T-helper 22 cell (primary cell): ENCODE results near the gene FASN.

Source experiments
- DNase-seq: peaks from one replicate; pipeline ENCODE4 v3.0.0-alpha.2; 2020; ENCODE audit warnings: low read depth

The FASN gene

DNA sequence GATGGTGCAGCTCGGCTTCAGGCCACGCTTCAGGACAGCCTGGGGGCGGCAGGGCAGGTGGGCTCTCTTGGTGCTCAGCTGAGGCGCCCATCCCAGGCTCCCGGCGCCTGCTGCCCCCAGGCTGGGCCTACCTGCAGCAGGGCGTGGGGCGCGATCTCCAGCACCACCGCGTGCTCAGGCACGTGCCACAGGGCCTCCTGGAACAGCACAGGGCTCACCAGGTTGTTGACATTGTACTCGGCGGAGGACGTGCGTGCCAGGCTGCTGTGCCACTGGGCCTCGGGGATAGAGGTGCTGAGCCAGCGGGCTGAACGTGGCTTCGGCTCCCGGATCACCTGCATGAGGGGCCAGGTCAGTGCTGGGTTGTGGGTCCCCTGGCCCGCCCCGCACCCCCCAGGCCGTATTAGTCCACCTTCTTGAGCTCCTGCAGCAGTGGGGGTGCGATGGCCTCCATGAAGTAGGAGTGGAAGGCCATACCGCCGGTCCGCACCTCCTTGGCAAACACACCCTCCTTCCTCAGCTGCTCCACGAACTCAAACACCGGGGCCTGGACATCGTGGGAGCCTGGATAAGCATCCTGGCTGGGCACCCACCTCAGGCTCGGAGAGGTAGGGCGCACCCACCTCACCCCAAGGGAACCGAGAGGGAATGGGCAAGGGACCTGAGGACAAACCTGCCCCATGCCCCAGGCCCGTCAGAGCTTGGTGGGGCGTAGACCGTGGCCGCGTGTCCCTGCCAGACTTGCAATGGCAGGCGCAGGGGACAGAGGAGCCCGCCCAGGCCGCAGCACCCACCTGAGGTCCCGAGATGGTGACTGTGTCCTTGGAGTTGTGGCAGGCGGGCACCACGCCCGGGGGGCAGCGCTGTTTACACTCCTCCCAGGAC lies 9.0 kb downstream of the FASN start:
- no peak for DNase-seq

DNA sequence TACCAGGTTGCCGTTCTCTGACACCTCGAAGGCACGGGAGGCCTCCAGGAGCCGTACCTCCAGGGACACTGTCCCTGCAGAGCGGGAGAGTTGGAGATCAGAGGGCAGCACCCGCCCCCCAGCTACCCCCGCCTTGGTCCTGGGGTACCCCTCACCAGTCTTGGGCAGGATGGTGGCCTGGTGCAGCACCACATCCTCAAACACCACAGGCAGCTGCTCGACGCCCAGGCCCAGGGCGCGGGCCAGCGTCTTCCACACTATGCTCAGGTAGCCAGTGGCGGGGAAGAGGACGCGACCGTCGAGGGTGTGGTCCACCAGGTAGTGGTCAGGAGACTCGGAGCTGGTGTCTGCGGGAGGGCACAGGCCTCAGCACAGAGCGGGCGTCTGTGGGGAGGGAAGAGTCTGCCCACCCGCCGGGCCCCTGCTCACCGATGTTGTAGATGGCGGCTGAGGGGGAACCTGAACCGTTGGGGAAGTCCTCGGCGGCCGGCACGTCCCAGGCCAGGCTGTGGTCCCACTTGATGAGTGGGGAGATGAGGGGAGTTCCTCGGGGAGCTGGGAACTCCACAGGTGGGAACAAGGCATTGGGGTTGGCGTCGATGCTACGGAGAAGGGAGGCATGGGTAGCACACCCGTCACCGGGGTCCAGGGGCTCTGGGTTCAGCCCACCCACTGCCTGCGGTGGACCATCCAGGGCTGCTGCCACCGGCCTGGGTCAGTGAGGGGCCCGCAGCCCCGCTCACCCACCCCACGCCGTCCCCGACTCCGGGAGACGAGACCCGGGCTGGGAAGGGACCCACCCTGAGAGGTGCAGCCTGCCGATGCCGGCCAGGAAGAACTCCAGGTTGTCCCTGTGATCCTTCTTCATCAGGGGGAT lies 9.8 kb downstream of the FASN start:
- DNase-seq: no peak

DNA sequence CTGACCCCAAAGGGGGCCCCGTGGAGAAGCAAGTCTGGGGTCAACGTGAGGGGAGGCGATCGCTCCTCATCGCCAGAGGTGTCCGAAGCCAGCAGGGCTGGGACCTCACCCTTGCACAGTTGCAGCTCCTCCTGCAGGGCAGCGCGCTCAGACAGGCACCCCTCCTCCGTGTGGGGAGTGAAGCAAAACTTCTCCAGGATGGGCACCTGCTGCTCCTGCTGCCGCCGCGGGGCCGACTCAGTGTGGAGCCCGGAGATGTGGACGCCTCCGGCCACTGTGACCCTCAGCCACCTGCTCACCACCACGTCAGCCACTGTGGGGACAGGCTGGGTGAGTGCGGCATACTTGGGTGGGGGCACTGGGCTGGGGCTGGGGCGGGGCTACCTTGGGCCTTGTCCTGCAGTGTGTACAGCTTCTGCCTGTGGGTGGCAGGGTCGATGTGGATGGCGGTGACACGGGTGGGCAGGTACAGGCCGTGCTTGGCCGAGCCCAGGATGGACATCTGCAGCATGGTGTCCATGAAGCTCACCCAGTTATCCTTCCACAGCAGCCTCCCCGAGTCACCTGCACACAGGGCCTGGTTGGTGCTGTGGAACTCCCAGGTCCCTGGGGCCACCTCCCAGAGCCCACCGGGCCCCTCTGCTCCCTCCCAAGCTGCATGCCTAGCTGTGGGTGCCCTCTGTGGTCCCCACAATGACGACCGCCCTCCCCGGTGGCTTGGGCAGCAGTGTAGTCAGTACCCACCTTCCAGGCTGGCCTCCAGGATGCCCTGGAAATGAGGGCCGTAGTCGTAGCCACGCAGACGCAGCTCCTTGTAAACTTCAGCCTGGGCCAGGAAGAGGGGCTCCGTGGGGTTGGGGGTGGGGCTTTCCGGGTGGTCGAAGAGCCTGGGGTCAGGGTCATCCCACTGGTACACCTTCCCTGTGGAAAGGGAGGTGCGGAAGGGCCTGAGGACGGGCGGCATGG lies 10.8 kb downstream of the FASN start:
- no peak for DNase-seq

DNA sequence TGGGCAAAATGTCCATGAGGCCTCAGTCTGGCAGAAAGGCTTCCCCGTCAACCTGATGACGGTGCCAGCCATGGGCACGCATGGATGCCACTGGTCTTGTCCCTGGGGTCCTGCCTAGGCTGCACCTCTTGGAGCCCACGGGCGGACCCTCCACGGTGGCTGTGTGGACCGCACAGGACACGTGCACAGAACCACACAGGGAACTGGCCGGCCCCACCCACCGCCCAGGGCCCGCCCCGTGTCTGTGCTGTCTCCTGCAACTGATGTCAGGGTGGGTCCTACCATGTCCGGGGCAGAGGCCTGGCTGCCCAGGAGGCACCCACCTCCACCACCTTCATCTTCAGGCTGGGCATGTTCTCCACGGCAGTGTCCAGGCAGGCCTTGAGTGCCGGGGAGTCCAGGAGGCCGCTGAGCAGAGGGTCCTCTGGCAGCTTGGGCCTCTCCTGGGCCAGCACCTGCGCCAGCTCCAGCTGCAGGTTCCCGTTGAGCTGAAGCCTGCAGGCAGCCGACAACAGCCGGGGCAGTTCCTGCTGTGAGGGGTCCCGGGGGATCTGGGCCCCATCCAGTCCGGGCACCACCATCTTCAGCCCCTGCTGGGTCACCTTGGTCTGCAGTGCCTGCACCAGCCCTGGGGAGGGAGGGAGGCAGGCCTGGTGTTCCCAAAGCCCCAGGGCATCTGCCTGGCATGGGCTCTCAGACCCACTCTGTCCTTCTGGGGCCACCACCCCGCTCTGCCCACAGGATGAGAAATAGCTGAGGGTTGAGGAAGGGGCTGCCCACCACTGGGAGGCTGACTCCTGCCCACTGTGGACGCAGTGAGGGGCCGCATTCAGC lies 11.9 kb downstream of the FASN start:
- no peak for DNase-seq

DNA sequence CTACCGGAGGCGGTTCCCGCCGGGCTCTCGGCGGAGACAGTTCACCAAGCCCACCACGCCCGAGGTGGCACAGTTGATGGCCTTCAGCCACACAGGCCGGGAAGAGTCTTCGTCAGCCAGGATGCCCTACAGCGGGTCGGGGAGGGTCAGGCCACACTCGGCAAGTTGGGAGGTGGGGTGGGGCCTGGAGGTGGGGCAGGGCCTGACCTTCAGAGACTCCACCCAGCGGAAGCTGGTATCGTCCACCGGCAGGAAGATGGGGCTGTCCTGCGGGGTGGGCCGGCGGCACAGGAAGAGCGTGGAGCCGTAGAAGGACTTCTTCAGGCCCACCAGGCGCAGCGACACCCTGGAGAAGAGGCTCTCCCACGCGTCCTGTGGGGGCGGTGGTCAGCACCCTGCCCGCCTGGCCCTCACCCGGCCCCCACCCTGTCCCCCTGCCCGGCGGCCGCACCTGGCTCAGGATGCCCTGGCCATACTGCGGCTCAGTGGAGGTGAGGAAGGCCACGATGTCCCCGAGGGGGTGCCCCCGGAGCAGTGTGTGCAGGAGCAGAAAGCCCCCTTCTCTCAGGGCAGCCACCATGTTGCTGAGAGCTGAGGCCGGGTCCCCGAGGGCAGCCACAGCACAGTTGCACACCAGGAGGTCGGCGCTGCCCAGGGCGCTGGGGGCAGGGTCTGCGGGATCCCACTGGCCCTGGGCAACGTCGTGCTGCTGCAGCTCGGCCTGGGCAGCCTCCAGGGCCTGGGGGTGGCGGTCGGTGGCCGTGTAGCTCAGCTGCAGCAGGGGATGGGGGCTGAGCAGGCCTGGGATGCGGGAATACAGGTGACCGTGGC lies 12.8 kb downstream of the FASN start:
- DNase-seq: no peak

DNA sequence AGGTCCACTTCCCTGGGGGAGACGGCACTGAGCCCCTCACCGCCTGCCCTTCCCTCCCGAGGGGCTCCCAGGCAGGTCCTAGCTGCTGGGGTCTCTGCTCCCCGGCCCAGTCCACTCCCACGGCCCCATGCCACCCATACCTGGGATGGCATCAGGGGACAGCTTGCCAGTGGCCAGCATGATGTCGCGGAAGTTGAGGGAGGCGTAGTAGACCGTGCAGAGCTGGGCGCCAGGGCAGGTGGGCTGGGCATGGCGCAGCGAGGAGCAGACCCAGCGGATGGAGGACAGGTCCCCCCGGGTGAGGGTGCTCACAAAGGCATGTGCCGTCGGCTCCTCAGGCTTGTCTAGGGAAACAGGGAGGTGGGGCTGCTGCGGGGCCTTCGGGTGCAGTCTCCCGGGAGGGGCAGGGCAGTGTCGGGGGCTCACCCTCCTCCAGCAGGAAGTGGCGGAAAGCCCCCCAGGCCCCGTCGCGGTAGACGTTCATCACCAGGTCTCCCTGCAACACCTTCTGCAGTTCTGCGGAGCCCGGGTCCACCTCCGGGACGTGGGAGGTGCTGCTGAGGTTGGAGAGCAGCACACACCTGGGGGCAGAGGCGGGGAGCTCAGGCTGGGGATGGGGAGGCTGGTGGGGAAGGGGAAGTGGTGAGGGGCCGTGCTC lies 13.5 kb downstream of the FASN start:
- no peak for DNase-seq

DNA sequence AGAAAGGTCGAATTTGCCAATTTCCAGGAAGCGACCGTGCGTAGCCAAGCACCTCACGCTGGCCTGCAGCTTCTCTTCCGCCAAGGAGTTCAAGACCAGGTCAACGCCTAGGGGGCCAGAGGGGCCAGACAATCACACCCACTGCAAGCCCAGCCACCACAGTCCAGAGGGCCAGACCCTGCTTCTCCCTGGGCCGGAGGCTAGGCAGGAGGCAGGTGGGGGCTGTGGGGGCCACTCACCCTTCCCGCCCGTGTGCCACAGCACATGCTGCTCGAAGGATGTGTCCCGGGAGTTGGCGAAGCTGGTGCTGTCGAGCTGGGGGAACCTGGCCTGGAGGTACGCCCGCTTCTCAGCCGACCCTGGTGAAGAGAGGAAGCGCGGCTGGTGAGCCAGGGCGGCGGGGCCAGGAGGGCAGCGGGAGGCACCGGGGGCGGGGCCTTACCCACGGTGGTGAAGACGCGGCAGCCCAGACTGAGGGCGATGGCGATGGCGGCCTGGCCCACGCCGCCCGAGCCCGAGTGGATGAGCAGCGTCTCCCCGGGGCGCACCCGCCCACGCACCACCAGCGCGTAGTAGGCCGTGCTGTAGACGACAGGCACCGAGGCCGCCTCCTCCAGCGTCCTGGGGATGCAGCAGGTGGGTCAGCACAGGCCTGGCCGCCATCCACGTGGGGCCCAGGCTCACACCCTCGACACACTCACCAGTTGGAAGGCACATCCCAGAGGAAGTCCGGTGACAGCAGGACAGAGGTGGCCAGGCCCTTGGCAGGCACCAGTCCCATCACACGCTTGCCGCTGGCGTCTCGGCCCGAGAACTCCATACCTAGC lies 14.3 kb downstream of the FASN start:
- no peak for DNase-seq

DNA sequence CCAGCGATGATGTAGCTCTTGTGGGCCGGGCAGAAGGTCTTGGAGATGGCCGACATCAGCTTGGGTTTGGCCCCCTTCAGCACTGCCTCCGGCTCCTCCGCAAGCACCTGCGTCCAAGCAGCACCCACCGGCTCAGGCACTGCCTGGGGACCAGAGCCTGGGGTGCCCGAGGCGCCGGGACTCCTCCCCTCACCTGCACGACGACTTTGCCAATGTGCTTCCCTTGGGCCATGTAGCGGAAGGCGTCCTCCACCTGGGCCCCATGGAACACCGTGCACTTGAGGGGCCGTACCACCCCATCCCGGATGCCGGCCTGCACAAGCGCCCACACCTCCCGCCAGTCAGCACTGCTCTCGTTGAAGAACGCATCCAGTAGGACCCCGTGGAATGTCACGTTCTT lies 15.0 kb downstream of the FASN start:
- no peak for DNase-seq

DNA sequence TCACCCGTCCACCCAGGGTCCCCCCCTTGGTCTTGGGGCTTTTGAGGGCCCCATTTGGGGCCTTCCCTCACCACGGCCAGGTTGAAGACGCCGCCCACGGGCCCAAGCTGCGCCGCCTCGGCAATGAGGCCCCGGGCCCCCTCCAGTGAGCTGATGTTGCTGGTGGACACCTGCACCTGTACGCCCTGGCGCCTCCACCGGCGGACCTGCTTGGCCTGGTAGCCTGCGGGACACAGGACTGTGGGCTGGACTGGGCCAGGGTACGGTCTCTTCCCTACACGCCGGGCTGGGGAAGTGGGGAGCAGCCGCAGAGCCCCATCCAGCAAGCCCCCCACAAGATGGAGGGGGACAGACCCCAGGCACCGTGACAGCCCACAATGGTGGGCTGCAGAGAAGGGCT lies 15.6 kb downstream of the FASN start:
- no peak for DNase-seq

DNA sequence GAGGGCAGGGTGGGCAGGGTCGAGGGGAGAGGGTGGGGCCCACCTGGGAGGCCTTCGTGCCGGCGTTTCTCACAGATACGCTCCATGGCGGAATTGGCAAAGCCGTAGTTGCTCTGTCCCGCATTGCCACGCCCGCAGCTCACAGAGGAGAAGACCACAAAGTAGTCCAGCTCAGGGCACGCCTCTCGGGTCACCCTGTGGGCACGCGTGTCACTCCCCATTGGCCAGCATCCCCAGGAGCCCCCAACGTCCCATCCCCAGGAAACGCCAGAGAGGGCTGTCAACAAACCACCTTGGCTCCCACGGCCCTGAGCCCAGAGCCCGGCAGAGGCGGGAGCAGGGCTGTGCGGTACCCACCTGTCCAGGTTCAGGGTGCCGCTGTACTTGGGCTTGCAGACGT lies 16.1 kb downstream of the FASN start:
- no peak for DNase-seq

DNA sequence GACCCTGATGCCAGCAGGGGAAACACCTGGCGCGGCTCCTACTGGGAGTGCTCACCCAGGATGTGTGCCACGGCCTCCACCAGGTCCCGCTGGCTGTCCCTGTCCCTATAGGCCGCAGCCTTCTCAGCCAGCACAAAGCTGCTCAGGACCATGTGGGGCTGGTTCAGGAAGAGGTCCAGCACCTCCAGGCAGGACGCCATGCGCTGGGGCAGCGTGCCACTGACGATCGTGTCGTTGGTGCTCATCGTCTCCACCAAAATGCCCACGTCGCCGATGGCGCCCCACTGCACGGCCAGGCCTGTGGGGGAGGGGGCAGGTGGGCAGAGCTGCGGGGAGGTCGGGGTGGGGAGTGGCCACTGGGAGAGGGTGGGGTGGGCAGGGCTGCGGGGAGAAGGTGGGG lies 16.5 kb downstream of the FASN start:
- no peak for DNase-seq

DNA sequence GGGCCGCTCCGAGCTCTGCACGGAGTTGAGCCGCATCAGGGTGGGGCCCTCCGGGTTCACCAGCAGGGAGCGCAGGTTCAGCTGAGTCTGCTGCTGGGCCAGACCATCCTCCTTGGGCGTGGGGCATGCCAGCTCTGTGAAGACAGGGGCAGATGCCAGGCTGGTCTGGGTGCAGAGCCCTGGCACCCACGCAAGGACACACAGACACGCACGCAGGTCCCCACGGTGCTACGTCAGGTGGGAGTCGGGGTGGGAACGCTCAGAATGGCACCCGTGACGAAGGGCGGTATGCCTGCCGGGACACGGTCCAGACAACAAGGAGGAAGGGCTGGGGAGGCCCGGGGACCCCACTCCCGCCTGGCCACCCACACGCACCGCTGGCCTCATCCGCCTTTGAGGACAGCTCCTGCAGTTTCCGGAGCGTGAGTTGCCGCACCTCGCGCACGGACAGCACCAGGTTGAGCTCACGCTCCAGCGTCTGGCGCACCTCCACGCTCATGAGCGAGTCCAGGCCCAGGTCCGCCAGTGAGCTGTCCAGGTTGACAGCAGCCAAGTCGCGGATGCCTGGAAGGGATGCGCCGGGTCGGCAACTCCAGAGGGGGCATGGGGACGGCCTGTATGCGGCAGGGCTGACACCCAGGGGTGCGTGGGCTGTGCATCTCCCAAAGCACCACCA lies 17.1 kb downstream of the FASN start:
- no peak for DNase-seq

DNA sequence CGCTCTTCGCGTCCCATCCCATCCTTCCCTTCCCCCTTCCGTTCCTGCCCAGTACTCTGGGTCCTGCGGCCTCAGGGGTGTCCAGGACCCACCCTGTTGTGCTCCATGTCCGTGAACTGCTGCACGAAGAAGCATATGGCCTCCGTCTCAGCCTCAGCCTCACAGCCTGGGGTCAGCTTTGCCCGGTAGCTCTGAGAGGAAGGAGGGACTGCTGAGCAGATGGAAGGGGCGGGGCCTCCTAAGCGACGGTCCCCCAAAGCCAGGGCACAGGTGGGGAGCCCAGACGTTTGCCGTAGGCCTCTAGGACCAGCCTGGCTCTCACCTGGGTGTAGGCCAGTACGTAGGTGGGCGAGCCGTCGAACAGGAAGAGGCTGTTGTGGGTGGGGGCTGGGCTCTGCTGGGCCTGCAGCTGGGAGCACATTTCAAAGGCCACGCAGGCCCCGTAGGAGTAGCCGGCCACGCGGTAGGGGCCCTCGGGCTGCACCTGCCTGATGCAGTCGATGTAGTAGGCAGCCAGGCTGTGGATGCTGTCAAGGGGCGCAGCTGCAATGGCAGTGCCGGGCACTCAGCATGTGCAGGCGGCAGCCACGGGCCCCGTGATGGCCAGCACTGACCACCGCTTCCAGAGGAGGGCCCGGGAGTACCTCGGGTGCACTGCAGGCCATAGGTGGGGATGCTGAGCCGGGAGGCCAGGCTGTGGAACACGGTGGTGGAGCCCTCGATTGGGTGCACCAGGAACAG lies 17.8 kb downstream of the FASN start:
- no peak for DNase-seq

DNA sequence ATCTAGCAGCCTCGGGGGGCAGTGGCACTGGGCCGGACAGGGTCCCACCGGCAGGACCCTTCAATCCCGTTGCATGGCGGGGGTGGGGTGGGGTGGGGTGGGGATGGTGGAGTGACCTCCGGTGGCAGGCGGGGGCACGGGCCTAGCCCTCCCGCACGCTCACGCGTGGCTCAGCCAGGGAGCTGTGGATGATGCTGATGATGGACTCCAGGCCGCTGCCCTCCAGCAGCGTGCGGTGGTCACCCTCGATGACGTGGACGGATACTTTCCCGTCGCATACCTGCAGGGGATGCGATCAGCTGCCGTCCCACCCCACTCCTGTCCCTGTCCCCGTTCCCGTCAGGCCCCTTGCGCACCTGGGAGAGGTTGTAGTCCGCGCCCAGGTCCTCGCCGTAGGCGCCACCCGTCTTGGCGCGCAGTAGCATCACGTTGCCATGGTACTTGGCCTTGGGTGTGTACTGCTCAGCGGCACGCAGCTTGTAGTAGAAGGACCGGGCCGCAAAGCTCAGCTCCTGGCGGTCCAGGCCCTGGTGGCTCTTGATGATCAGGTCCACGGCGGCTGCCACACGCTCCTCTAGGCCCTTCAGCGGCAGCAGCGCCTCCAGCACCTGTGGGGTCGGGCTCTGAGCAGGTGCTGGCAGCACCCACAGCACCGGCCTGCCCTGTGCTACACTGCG lies 18.9 kb downstream of the FASN start:
- DNase-seq: no peak

DNA sequence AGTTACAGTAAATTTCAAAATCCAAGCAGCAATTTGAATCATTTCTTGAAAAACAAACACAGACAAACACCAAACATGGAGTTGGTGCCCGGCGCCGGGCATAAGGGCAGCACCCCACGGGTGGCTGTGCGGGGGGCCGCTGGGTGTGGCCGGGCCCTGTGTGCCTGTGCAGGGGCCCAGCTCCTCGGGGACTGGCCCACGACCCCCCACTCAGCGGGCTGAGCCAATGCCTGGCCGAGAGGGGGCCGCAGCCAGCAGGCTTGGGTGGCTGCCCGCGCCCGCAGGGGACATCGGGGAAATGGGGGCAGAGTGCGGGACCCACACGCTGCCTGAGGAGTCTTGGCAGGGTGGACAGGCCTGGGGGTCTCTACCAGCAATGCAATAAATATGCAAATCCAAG lies 19.6 kb downstream of the FASN start:
- no peak for DNase-seq

DNA sequence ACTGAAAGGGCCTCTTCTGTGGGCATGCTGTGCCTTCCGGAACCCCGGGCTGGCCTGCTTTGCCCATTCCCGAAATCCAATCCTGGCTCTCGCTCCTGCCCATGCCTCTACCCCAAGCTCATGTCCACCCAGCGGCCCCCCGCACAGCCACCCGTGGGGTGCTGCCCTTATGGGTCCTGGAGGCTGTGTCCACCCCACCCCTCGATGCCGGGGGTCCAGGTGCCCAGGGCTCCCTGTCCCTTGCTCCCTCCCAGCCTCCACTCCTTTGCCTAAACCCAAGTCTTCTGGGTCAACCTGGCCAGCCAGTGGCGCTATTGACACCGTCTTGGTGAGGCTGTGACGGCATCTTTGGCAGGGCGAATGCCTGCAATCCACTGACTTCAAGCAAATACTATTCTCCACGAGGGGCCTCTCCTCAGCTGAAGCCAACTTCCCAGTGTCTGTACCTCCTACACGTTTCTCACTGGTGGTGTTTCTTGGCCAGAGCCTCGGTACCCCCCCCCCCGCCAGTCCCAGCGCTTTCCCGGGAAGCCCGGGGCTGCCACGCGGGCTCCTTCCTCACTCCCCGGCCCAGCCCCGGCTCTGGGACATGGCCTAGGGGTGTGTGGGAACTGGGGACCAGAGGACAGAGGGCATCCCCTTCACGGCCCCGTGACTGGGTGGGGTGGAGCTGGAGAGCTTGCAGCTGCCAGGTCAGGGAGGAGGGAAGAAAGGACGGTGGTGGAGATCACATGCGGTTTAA lies 20.2 kb downstream of the FASN start:
- no peak for DNase-seq
